HG03159 (cell line): ENCODE measurements around the gene ATP6V1A.
"Not testable (repeated sequence)": the region's sequence is repeated elsewhere in the genome, so short reads cannot be mapped to it uniquely, and the experiment has no call there.

Experiments used
- ATAC-seq: cut with Tn5 transposase; IDR thresholded peaks from one replicate; pipeline ENCODE4 v1.9.1; 2021; ENCODE audit warnings: mild to moderate bottlenecking, moderate library complexity; ENCODE audit not compliant: unreplicated experiment

Gene ATP6V1A

DNA sequence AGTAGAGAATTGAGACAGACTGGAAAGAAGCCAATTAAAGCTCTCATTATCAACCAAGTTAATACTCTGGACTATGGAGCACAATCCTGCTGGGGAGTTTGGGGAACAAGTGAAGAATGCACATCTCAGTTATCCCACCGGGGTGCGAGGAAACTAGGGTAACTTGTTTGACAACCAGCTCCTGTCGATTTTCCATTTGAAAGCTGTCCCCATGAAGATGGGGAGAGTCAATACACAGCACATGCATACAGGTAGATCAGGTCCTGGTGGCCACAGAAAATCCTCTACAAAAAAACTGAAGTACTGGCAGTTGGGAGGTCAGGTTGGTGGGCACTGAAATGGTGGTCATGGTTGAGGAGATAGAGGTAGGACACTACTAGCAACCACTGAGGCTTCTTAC is 66.0 kb downstream of the ATP6V1A start:
- no peak for ATAC-seq

DNA sequence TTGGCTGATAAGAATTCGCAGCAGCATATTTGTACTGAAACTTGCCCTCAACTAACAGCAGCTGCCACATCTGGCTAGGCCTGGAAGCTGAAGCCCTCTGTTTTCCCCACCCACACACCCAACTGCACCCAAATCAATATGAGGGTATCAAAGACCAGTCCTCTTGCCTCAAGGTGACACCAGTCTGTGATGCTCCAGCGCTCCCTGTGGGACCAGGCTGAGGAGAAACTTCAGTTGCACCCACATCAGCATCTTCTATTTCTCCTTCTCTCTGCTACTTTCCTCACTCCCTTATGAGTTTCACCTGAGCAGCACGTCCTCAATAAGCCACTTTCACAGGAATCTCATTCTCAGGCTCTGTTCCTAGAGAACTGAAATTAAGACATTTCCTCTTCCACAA is 73.0 kb downstream of the ATP6V1A start:
- no peak for ATAC-seq

DNA sequence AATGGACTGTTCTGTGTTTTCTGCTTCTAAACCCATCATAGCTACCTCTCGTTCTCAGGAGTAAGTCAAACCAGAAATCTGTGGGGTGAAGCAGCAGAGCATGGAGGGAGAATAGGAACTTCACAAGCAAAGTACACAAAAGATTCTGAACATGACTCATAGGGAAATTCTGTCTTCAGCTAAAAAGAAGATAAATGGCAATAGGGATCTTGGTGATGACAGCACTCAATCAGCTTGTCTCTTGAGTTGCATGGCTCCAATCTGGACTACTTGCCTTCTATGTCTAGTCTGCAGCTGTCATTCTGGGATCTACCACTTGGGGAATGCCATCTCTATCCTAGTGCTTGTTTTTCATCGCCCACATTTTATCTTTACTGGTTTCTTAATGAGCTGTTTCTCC is 78.3 kb downstream of the ATP6V1A start:
- ATAC-seq, result peak; percentile 54

DNA sequence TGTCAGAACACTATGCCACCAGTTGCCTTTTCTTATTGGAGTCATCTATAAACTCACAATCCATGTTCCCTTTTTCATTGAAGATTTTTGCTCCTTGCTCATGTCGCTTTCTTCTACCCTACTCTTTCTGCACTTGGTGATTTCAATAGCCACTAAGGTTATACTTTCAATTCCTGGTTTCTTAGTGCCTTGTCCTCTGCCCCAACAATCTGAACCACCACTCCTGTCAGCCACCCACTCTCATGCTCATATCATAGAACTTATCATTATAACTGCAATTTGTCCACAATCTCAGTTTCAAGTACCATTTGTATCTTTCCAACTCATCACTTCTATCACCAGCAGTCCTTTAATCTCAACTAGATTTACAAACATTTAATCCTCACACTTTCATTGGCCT is 81.8 kb downstream of the ATP6V1A start:
- ATAC-seq, result no peak

DNA sequence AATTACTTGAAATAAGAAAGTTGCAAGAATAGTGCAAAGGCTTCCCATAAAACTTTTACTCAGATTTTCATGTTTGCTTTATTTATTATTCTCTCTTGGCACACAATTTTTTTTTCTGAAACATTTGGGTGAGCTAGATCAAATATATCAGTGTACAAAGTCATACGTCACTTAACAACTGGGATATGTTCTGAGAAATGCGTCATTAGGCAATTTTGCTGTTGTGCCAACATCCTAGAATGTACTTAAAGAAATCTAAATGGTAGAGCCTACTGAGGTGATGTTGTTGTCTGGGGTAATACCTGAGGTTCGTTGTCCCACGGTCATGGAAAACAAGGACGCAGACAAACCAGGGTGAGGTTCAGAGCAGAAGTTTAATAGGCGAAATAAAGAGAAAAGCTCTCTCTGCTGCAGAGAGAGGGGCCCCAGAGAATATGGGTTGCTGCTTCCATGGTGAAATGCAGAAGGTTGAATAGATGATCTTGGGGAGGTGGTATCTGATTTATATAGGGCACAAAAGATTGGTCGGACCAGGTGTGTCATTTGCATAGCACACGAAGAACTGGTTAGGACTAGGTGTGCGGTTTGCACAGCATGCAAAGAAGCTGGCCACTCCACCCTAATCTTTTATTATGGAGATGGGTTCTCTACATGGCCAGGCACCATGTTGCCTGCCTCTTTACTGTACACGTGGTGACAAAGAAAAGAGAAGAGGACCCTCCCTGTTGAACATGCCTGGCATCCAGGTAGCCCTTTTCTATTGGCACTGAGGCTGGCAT is 82.9 kb downstream of the ATP6V1A start:
- no peak for ATAC-seq

- ATAC-seq, result no peak
Measured at GRCh38 chr3:113831103-113831355, 84.2 kb downstream of the ATP6V1A start.

DNA sequence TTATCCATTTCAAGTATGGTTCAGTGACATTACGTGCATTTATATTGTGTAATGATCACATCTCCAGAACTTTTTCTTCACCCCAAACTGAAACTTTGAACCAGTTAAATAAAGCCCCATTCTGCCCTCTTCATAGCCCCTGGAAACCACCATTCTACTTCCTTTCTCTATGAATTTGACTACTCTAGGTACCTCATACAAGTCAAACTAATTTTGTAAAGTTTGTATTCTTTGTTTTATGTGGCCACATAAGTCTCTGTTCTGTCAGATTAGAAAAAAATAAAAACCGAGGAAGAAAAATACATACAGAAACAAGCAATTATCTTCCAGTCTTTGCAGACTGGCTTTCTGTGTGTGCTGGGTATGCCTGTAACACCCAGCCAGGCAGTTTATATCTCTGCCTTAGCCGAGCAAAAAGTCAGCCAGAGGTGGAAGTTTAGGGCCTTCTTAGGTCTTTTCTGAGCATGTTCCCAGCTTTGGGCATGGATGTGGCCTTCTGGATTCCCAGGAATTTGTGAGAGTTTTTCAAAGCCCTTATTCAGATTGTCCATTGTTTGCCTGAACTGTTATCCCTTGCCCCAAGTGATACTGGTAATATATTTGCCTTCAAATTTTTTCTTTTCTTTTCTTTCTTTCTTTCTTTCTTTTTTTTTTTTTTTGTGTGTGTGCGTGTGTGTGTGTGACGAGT is 85.8 kb downstream of the ATP6V1A start:
- ATAC-seq, result peak; percentile 51

GRCh38 chr3:113834983-113835382 is 88.1 kb downstream of the ATP6V1A start:
- no peak for ATAC-seq

DNA sequence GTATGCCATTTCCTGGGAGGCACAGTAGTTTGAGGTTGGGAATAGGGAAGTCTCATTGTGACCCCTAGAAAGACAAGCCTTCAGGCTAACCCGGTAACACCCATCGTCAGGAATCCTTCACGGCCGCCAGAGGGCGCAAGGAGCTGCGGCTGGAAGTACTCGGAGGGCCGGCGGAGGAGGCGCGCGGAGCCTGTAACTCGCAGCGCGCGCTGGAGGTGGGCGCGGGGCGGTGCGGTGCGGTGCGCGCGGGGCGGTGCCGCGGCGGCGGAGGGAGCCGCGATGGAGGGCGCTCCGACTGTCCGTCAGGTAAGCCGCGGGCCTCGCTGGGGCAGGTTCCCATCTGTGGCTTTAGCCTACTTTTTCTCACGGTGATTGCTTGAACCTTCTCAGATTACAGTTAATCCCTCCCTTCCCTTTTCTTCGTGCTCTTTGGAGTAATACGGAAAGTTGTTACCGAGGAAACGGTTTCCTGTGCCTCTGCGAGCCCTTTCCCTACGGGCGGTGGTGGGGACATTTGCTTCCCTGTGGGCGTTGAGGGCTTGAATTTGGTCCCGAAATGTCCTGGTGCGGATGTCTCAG is 91.9 kb downstream of the ATP6V1A start, which contains the start of gene GRAMD1C:
GRAMD1C (plus strand) TSS at position 158 of the 579 bp plus-strand sequence; CDS start at position 280, 122 bp downstream.
- peak; percentile 95 for ATAC-seq

GRCh38 chr3:113839551-113839950 is 92.7 kb downstream of the ATP6V1A start:
- no peak for ATAC-seq

- no peak for ATAC-seq
Measured at GRCh38 chr3:113844622-113845222, 97.9 kb downstream of the ATP6V1A start.

- ATAC-seq, result no peak
Measured at GRCh38 chr3:113847247-113847646, 100.4 kb downstream of the ATP6V1A start.

GRCh38 chr3:113847664-113848461 is 101.0 kb downstream of the ATP6V1A start:
- no peak for ATAC-seq

GRCh38 chr3:113849071-113849470 is 102.2 kb downstream of the ATP6V1A start:
- not testable (repeated sequence) for ATAC-seq

- not testable (repeated sequence) for ATAC-seq
Measured at GRCh38 chr3:113849841-113850240, 103.0 kb downstream of the ATP6V1A start.

DNA sequence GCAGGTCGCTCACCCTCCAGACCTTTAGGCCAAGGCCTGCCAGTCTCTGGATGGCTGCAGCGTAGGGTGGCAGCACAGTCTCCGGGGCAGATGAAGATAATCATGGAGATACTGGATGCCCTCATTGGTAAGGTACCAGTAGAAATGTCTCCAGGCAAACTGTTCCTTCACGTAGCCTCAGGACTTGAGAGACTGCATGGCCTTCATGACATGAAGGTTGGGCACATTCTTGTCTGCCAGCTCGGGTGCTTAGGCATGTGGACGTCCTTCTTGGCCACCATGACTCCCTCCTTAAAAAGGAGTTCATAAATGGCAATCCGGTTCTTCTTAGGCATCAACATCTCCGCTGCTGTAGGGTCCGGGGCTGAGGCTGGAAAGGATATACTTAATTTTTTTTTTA is 103.6 kb downstream of the ATP6V1A start:
- not testable (repeated sequence) for ATAC-seq

- ATAC-seq, result no peak
Measured at GRCh38 chr3:113852506-113852905, 105.7 kb downstream of the ATP6V1A start.
